ENCODE results near the gene USHBP1.

The USHBP1 gene

GRCh38 chr19:17220207-17220758, 44.3 kb downstream of the USHBP1 start:
- H3K4me3 ChIP-seq (replicated peaks in 1 of 2; ENCODE audit: low read depth in 2 of 2, low read length in 2 of 2), result no peak overlapping the region
- DNase-seq (ENCODE audit: low read depth in 2 of 2), result peak; percentile 86 to 90
- no peak for TF ChIP-seq CTCF (IDR thresholded peaks at IDR 0.05; ENCODE audit: low read depth, low read length)

- no peak overlapping the region for H3K4me3 ChIP-seq (replicated peaks in 1 of 2; ENCODE audit: low read depth in 2 of 2, low read length in 2 of 2)
- DNase-seq (ENCODE audit: low read depth in 2 of 2), result no peak
- TF ChIP-seq CTCF (IDR thresholded peaks at IDR 0.05; ENCODE audit: low read depth, low read length), result no peak
Observed at GRCh38 chr19:17219286-17219685, 45.3 kb downstream of the USHBP1 start.

GRCh38 chr19:17216058-17216670, 48.4 kb downstream of the USHBP1 start:
- no peak for DNase-seq (ENCODE audit: low read depth in 2 of 2)
- TF ChIP-seq CTCF (IDR thresholded peaks at IDR 0.05; ENCODE audit: low read depth, low read length), result no peak
- peak overlapping the region; percentile 73 to 75 for H3K4me3 ChIP-seq (replicated peaks in 1 of 2; ENCODE audit: low read depth in 2 of 2, low read length in 2 of 2)

GRCh38 chr19:17215127-17215971, 49.2 kb downstream of the USHBP1 start, which contains the start of gene USE1:
USE1 (plus strand) TSS chr19:17215357; CDS start chr19:17215406, 49 bp downstream.
- no peak for TF ChIP-seq CTCF (IDR thresholded peaks at IDR 0.05; ENCODE audit: low read depth, low read length)
- peak; percentile 91 to 94 for DNase-seq (ENCODE audit: low read depth in 2 of 2)
- H3K4me3 ChIP-seq (replicated peaks in 1 of 2; ENCODE audit: low read depth in 2 of 2, low read length in 2 of 2), result peak within 1 kb of the TSS; percentile 73 to 75

- DNase-seq (ENCODE audit: low read depth in 2 of 2), result no peak
- TF ChIP-seq CTCF (IDR thresholded peaks at IDR 0.05; ENCODE audit: low read depth, low read length), result no peak
- H3K4me3 ChIP-seq (replicated peaks in 1 of 2; ENCODE audit: low read depth in 2 of 2, low read length in 2 of 2), result peak overlapping the region; percentile 73 to 75
Observed at GRCh38 chr19:17214508-17215126, 49.9 kb downstream of the USHBP1 start.

GRCh38 chr19:17213334-17213733, 51.2 kb downstream of the USHBP1 start:
- no peak for DNase-seq (ENCODE audit: low read depth in 2 of 2)
- H3K4me3 ChIP-seq (replicated peaks in 1 of 2; ENCODE audit: low read depth in 2 of 2, low read length in 2 of 2), result no peak overlapping the region
- TF ChIP-seq CTCF (IDR thresholded peaks at IDR 0.05; ENCODE audit: low read depth, low read length), result no peak
